ENCODE data around the gene NOSIP.

Gene NOSIP

DNA sequence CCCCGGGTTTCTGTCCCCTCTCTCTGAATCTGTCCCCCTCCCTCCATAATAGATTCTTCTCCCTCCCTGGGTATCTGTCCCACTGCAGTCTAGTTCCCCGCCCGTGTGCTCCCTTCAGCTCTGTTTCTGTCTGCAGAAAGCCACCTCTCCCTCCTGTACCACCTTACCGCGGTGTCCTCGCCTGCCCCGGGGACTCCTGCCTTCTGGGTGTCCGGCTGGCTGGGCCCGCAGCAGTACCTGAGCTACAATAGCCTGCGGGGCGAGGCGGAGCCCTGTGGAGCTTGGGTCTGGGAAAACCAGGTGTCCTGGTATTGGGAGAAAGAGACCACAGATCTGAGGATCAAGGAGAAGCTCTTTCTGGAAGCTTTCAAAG is 66.6 kb downstream of the NOSIP start:
- TF ChIP-seq, protein P1, sequence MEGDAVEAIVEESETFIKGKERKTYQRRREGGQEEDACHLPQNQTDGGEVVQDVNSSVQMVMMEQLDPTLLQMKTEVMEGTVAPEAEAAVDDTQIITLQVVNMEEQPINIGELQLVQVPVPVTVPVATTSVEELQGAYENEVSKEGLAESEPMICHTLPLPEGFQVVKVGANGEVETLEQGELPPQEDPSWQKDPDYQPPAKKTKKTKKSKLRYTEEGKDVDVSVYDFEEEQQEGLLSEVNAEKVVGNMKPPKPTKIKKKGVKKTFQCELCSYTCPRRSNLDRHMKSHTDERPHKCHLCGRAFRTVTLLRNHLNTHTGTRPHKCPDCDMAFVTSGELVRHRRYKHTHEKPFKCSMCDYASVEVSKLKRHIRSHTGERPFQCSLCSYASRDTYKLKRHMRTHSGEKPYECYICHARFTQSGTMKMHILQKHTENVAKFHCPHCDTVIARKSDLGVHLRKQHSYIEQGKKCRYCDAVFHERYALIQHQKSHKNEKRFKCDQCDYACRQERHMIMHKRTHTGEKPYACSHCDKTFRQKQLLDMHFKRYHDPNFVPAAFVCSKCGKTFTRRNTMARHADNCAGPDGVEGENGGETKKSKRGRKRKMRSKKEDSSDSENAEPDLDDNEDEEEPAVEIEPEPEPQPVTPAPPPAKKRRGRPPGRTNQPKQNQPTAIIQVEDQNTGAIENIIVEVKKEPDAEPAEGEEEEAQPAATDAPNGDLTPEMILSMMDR (conservative IDR thresholded peaks at IDR 0.05): no peak
- H3K27ac ChIP-seq: peak overlapping the region; percentile 75

DNA sequence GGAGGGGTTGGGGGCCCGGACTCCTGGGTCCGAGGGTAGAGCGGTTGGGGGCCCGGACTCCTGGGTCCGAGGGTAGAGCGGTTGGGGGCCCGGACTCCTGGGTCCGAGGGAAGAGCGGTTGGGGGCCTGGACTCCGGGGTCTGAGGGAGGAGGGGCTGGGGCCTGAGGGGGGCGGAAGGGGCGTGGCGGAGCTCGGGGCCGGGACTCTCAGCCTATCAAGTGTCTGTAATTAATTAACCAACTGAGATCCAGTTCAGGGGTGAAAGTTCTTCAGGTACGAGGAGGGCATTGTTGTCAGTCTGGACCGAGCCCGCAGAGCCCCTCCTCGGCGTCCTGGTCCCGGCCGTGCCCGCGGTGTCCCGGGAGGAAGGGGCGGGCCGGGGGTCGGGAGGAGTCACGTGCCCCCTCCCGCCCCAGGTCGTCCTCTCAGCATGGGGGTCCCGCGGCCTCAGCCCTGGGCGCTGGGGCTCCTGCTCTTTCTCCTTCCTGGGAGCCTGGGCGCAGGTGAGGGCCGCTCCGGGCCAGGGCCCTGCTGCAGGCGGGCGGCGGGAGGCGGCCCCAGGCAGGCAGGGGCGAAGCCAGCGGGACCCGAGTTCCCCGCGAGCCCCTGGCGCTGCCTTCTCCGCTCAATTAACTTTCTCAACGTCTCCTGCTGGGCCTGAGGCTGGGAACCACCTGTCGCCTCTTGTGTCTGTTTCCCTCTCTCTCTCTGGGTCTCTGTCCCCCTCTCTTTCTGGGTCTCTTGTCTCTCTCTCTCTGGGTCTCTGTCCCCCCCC is 67.2 kb downstream of the NOSIP start:
- peak overlapping the region; percentile 75 for H3K27ac ChIP-seq
- TF ChIP-seq, protein P1 (conservative IDR thresholded peaks at IDR 0.05): no peak

DNA sequence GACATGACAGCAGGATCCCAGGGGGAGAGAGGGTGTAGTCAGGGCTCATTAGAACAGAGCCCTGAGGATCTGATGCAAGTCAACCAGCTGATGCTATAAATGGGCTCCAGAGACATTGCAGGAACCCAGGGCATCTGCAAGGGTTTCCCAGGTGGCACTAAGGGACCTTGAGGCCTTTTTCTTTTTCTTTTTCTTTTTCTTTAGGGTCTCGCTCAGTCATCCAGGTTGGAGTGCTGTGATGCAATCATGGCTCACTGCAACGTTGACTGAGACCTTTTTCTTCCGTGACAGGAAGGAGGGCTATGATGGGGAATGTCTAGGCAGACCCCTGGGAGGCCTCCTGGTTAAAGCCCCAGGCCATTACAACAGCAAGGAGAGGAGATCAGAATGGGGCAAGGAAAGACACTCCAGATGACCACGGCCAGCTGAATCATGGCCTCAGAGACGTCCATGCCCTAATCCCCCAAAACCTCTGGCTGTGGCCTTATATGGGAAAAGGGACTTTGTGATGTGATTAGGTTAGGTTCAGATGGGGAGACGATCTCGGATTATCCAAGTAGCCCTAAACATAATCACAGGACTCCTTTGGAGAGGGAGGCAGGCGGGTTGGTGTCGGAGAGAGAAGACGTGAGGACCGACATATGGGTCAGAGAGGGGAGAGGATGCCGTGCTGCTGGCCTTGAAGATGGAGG is 72.4 kb downstream of the NOSIP start:
- H3K27ac ChIP-seq: no peak overlapping the region
- TF ChIP-seq, protein P1 (conservative IDR thresholded peaks at IDR 0.05): no peak

DNA sequence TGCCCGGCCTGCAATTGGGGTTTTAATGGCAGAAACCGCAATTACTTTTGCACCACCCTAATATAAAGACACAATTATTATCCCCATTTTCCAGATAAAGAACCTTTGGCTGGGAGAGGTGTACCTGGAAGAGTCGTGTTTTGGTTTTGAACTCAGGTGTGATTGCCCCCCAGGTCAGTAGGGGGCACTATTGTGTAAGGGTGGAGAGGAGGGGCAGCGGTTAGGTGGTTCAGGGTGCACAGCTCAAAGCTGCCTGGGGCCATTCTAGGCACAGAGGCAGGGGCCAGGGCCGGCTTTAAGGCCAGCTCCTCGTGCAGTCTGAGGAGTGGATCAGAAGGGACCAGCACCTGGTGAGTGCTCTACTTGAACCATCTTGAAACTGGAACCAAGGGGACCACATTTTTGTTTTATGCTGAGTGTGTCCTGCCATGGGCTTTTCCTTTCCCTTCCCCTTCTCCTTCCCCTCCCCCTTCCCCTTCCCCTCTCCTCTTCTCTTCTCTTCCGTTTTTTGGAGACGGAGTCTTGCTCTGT is 73.7 kb downstream of the NOSIP start:
- TF ChIP-seq, protein P1 (conservative IDR thresholded peaks at IDR 0.05): peak; percentile 76
- no peak overlapping the region for H3K27ac ChIP-seq

All from VCaP (cell line).